ENCODE measurements around the gene ANAPC10.

ANAPC10 gene

GRCh38 chr4:145083891-145084605, 13.9 kb downstream of the ANAPC10 start:
- H3K4me3 ChIP-seq (ENCODE audit: low read depth in 1 of 2, low read length in 1 of 2) = no peak overlapping the region
- H3K27me3 ChIP-seq = no peaks in the 10 kb centered on the region
- no peak overlapping the region for H3K27ac ChIP-seq
- H3K9me3 ChIP-seq = no peaks in the 10 kb centered on the region
- peaks cover 15% of the 10 kb centered on the region for H3K36me3 ChIP-seq
- no peaks in the 10 kb centered on the region for H3K4me1 ChIP-seq (ENCODE audit: control insufficient read depth in 1 of 2, insufficient read depth in 1 of 2, low read depth in 1 of 2, low read length in 1 of 2)
- no peak for TF ChIP-seq CTCF (IDR thresholded peaks at IDR 0.05)

GRCh38 chr4:145081756-145082155, 16.2 kb downstream of the ANAPC10 start:
- Histone ChIP-seq H3K27me3 (no peaks in the 10 kb centered on the region), H3K27ac (no peak overlapping the region), H3K4me1 (ENCODE audit: control insufficient read depth in 1 of 2, insufficient read depth in 1 of 2, low read depth in 1 of 2, low read length in 1 of 2) (no peaks in the 10 kb centered on the region), H3K4me3 (ENCODE audit: low read depth in 1 of 2, low read length in 1 of 2) (no peak overlapping the region), H3K9me3 (no peaks in the 10 kb centered on the region), H3K36me3 (peaks cover 11% of the 10 kb centered on the region)
- no peak for TF ChIP-seq CTCF (IDR thresholded peaks at IDR 0.05)

GRCh38 chr4:145076469-145076855, 21.5 kb downstream of the ANAPC10 start:
- no peaks in the 10 kb centered on the region for H3K27me3 ChIP-seq
- no peak for TF ChIP-seq CTCF (IDR thresholded peaks at IDR 0.05)
- no peak overlapping the region for H3K4me3 ChIP-seq (ENCODE audit: low read depth in 1 of 2, low read length in 1 of 2)
- H3K27ac ChIP-seq = no peak overlapping the region
- no peaks in the 10 kb centered on the region for H3K9me3 ChIP-seq
- H3K4me1 ChIP-seq (ENCODE audit: control insufficient read depth in 1 of 2, insufficient read depth in 1 of 2, low read depth in 1 of 2, low read length in 1 of 2) = no peaks in the 10 kb centered on the region
- peaks cover 13% of the 10 kb centered on the region for H3K36me3 ChIP-seq

- no peaks in the 10 kb centered on the region for H3K27me3 ChIP-seq
- H3K36me3 ChIP-seq = peaks cover 13% of the 10 kb centered on the region
- TF ChIP-seq CTCF (IDR thresholded peaks at IDR 0.05) = no peak
- no peak overlapping the region for H3K27ac ChIP-seq
- no peaks in the 10 kb centered on the region for H3K9me3 ChIP-seq
- H3K4me3 ChIP-seq (ENCODE audit: low read depth in 1 of 2, low read length in 1 of 2) = no peak overlapping the region
- H3K4me1 ChIP-seq (ENCODE audit: control insufficient read depth in 1 of 2, insufficient read depth in 1 of 2, low read depth in 1 of 2, low read length in 1 of 2) = no peaks in the 10 kb centered on the region
These were observed 22.1 kb downstream of the ANAPC10 start for GRCh38 chr4:145075742-145076468.

GRCh38 chr4:145071560-145071959, 26.4 kb downstream of the ANAPC10 start:
- no peaks in the 10 kb centered on the region for H3K9me3 ChIP-seq
- H3K27me3 ChIP-seq = no peaks in the 10 kb centered on the region
- no peak overlapping the region for H3K27ac ChIP-seq
- H3K4me3 ChIP-seq (ENCODE audit: low read depth in 1 of 2, low read length in 1 of 2) = no peak overlapping the region
- TF ChIP-seq CTCF (IDR thresholded peaks at IDR 0.05) = no peak
- H3K36me3 ChIP-seq = peaks cover 6% of the 10 kb centered on the region
- no peaks in the 10 kb centered on the region for H3K4me1 ChIP-seq (ENCODE audit: control insufficient read depth in 1 of 2, insufficient read depth in 1 of 2, low read depth in 1 of 2, low read length in 1 of 2)
